Measurements from ENCODE around the gene SBF1.

DNA sequence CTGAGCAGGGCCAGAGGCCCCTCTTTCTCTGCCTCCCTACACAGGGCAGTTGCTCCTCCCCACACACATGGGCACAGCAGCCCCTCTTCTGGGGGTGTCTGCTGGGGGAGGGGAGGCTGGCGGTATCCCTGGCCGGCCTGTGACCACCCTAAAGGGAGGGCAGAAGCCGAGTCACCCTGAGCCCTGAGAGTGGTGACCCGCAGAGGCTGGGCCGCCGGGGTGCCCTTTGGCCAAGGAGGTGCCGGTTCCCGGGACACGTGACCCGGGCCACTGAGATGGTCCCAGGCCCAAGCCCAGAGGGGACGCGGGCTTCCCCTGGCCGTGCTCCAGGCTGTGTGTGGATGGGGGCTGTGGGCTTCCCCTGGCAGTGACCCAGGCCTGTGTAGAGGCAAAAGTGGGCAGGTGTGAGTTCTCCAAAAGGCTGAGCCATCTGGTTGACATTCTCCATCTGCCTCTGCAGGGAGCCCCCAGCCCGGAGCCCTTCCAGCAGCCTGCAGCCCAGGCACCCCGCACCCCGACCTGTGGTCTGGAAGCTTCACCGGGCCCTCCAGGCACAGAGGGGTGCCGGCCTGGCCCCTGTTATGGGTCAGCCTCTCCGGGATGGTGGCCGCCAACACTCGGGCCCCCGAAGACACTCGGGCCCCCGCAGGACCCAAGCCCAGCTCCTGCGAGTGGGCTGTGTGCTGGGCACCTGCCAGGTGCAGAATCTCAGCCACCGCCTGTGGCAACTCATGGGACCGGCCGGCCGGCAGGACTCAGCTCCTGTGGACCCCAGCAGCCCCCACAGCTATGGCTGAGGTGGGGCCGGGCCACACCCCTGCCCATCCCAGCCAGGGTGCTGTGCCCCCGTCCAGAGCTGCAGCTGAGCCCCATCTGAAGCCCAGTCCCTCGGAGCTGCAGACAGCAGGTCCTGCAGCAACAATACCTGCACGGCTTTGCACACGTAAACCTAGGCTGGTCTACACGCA is 7.6 kb upstream of the SBF1 start:
- TF ChIP-seq, protein P1, sequence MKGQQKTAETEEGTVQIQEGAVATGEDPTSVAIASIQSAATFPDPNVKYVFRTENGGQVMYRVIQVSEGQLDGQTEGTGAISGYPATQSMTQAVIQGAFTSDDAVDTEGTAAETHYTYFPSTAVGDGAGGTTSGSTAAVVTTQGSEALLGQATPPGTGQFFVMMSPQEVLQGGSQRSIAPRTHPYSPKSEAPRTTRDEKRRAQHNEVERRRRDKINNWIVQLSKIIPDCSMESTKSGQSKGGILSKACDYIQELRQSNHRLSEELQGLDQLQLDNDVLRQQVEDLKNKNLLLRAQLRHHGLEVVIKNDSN (IDR thresholded peaks at IDR 0.05; ENCODE audit: borderline replicate concordance, low read depth): no peak
- TF ChIP-seq TAF1 (IDR thresholded peaks at IDR 0.05; ENCODE audit: borderline replicate concordance, low read depth, low read length) (no peak), RFX5 (IDR thresholded peaks at IDR 0.05; ENCODE audit: low read length) (no peak)
- TF ChIP-seq, protein P2, sequence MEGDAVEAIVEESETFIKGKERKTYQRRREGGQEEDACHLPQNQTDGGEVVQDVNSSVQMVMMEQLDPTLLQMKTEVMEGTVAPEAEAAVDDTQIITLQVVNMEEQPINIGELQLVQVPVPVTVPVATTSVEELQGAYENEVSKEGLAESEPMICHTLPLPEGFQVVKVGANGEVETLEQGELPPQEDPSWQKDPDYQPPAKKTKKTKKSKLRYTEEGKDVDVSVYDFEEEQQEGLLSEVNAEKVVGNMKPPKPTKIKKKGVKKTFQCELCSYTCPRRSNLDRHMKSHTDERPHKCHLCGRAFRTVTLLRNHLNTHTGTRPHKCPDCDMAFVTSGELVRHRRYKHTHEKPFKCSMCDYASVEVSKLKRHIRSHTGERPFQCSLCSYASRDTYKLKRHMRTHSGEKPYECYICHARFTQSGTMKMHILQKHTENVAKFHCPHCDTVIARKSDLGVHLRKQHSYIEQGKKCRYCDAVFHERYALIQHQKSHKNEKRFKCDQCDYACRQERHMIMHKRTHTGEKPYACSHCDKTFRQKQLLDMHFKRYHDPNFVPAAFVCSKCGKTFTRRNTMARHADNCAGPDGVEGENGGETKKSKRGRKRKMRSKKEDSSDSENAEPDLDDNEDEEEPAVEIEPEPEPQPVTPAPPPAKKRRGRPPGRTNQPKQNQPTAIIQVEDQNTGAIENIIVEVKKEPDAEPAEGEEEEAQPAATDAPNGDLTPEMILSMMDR (IDR thresholded peaks at IDR 0.05): no peak

Measured in SK-N-SH (cell line).